ENCODE data around the gene CHD9NB. TPM values are rescaled to one million over a fixed set of nuclear protein-coding genes. Genes with fewer than 3 reads are reported as not detected.

Gene CHD9NB
- total RNA-seq, 1 experiment from 2014 or later: 2.8 TPM

DNA sequence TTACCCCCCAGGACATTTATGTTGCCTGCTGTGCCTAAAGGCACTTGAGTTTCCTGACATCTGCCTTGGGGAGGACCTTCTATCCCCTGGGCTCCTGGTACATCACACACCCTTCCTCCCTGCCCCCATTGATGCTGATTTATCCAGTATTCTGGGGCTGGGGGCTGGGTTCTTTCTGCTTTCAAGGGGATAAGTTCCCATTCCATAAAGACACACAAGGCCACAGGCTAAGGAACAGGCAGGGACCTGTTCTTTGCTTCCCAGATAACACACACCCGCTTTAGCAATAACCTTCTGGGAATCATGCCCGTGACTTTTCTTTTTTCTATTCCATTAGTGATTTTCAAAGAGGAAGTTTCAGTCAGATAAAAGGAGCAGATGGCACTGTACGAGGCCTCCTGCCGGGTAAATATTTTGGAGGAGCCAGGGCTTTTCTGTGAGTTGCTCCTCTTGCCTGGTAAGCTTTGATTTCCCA is 32.7 kb upstream of the CHD9NB start:
- Histone ChIP-seq H4K20me1 (ENCODE audit: insufficient read depth) (no peaks in the 10 kb centered on the region), H3K27ac (no peak overlapping the region), H3K9me3 (ENCODE audit: insufficient read depth, low read depth) (no peaks in the 10 kb centered on the region), H3K9me2 (ENCODE audit: insufficient read depth) (no peaks in the 10 kb centered on the region), H3K36me3 (ENCODE audit: low read depth) (no peaks in the 10 kb centered on the region), H3K79me2 (ENCODE audit: low read depth) (no peaks in the 10 kb centered on the region), H3K4me1 (replicated peaks; ENCODE audit: insufficient read depth) (0 out of 2 replicates have a peak, but pooled peaks cover 8% of the 10 kb centered on the region), H3K27me3 (ENCODE audit: insufficient read depth, low read depth) (no peaks in the 10 kb centered on the region), H3K4me3 (no peak overlapping the region), H2AFZ (no peak overlapping the region), H3F3A (ENCODE audit: insufficient read depth, low read depth) (no peaks in the 10 kb centered on the region), H3K4me2 (no peak overlapping the region)
- BruUV-seq (replicated peaks): no TSS peak
- POLR2A ChIA-PET (ENCODE audit: unreplicated experiment): no interaction called here
- intact Hi-C loops (cut with micrococcal nuclease; ENCODE audit: unreplicated experiment): no loop called here
- CTCF ChIA-PET: no interaction called here
- no peak for DNase-seq
- TF ChIP-seq, protein P1, sequence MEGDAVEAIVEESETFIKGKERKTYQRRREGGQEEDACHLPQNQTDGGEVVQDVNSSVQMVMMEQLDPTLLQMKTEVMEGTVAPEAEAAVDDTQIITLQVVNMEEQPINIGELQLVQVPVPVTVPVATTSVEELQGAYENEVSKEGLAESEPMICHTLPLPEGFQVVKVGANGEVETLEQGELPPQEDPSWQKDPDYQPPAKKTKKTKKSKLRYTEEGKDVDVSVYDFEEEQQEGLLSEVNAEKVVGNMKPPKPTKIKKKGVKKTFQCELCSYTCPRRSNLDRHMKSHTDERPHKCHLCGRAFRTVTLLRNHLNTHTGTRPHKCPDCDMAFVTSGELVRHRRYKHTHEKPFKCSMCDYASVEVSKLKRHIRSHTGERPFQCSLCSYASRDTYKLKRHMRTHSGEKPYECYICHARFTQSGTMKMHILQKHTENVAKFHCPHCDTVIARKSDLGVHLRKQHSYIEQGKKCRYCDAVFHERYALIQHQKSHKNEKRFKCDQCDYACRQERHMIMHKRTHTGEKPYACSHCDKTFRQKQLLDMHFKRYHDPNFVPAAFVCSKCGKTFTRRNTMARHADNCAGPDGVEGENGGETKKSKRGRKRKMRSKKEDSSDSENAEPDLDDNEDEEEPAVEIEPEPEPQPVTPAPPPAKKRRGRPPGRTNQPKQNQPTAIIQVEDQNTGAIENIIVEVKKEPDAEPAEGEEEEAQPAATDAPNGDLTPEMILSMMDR (conservative IDR thresholded peaks at IDR 0.05): no peak
- no peak for TF ChIP-seq EZH2 (IDR thresholded peaks at IDR 0.05; ENCODE audit: low read depth)

DNA sequence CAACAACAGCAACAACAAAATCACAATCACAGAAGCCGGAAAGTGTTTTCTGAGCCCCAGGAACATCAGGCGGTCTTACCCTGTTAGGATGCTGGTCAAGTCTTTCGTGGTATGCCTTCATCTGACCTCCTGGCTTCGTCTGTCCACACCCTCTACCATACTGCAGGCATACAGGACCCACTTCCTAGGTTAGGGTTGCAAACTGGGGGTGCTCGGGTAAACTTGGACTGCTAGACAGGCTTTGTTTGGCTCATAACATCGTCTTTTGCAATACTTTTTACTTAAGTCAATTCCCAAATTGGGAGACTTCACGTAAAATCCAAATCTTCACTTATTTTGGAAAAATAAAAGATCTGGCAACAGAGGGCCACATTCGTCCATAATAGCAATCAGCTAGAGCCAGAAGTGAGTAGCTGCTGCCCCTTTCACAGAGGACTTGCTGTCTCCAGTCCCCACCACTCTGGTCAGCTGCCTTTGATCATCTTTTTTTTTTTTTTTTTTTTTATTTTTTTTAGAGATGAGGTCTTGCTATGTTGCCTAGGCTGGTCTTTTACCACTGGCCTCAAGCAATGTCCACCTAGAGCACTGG is 32.1 kb upstream of the CHD9NB start:
- no peak for DNase-seq
- H4K20me1 ChIP-seq (ENCODE audit: insufficient read depth): no peaks in the 10 kb centered on the region
- H3K79me2 ChIP-seq (ENCODE audit: low read depth): no peaks in the 10 kb centered on the region
- H3F3A ChIP-seq (ENCODE audit: insufficient read depth, low read depth): no peaks in the 10 kb centered on the region
- H2AFZ ChIP-seq: no peak overlapping the region
- intact Hi-C loops (cut with micrococcal nuclease; ENCODE audit: unreplicated experiment): no loop called here
- no peak overlapping the region for H3K4me3 ChIP-seq
- no peak overlapping the region for H3K27ac ChIP-seq
- no peaks in the 10 kb centered on the region for H3K36me3 ChIP-seq (ENCODE audit: low read depth)
- no peaks in the 10 kb centered on the region for H3K9me3 ChIP-seq (ENCODE audit: insufficient read depth, low read depth)
- 0 out of 2 replicates have a peak, but pooled peaks cover 13% of the 10 kb centered on the region for H3K4me1 ChIP-seq (replicated peaks; ENCODE audit: insufficient read depth)
- no peaks in the 10 kb centered on the region for H3K9me2 ChIP-seq (ENCODE audit: insufficient read depth)
- BruUV-seq (replicated peaks): no TSS peak
- H3K27me3 ChIP-seq (ENCODE audit: insufficient read depth, low read depth): no peaks in the 10 kb centered on the region
- ChIA-PET POLR2A (ENCODE audit: unreplicated experiment) (no interaction called here), CTCF (no interaction called here)
- H3K4me2 ChIP-seq: no peak overlapping the region
- TF ChIP-seq, protein P1 (conservative IDR thresholded peaks at IDR 0.05): no peak
- TF ChIP-seq EZH2 (IDR thresholded peaks at IDR 0.05; ENCODE audit: low read depth): no peak

DNA sequence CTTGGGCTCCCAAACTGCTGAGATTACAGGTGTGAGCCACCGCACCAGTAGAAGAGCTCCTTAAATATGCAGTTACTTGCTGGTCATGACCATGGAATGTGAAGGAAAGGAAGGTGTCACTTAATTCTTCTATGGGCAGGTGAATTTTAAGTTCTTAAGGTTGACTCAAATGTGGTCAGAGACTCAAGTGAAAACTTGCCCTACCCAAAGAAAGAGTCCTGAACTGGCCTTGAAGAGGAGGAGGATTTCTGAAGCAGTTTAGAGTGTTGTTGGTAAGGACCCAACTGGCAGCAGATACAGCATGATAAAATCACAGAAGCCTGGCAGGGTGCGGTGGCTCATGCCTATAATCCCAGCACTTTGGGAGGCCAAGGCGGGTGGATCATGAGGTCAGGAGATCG is 31.4 kb upstream of the CHD9NB start:
- POLR2A ChIA-PET (ENCODE audit: unreplicated experiment): no interaction called here
- intact Hi-C loops (cut with micrococcal nuclease; ENCODE audit: unreplicated experiment): no loop called here

More for the DNA sequence above, 31.4 kb upstream of the CHD9NB start:
- H3K27ac ChIP-seq: no peak overlapping the region
- CTCF ChIA-PET: no interaction called here
- H3K4me1 ChIP-seq (replicated peaks; ENCODE audit: insufficient read depth): 0 out of 2 replicates have a peak, but pooled peaks cover 14% of the 10 kb centered on the region
- H3K4me3 ChIP-seq: no peak overlapping the region
- no peak overlapping the region for H3K4me2 ChIP-seq
- no peaks in the 10 kb centered on the region for H3K27me3 ChIP-seq (ENCODE audit: insufficient read depth, low read depth)
- H3K9me3 ChIP-seq (ENCODE audit: insufficient read depth, low read depth): no peaks in the 10 kb centered on the region
- H2AFZ ChIP-seq: no peak overlapping the region
- no peaks in the 10 kb centered on the region for H3K36me3 ChIP-seq (ENCODE audit: low read depth)
- no peak for TF ChIP-seq EZH2 (IDR thresholded peaks at IDR 0.05; ENCODE audit: low read depth)
- TF ChIP-seq, protein P1 (conservative IDR thresholded peaks at IDR 0.05): no peak
- H4K20me1 ChIP-seq (ENCODE audit: insufficient read depth): no peaks in the 10 kb centered on the region
- H3K9me2 ChIP-seq (ENCODE audit: insufficient read depth): no peaks in the 10 kb centered on the region
- no peaks in the 10 kb centered on the region for H3K79me2 ChIP-seq (ENCODE audit: low read depth)
- no peaks in the 10 kb centered on the region for H3F3A ChIP-seq (ENCODE audit: insufficient read depth, low read depth)
- no TSS peak for BruUV-seq (replicated peaks)
- DNase-seq: no peak
